Chondrocyte (in vitro differentiated cells): ENCODE results near the gene KLHDC10. TPM values are rescaled to one million over a fixed set of nuclear protein-coding genes. Genes with fewer than 3 reads are reported as not detected.

Source experiments
- DNase-seq: peaks from one replicate; pipeline ENCODE4 v3.0.0; 2021; ENCODE audit warnings: mixed read lengths, low spot score
- H3K27ac Mint-ChIP-seq: one replicate; pipeline ENCODE4 v1.8.0; 2021; ENCODE audit warnings: mild to moderate bottlenecking, moderate library complexity, mixed read lengths; ENCODE audit not compliant: unreplicated experiment
- H3K27me3 Mint-ChIP-seq: 2 replicates; pipeline ENCODE4 v1.8.0; 2021; ENCODE audit warnings: low read depth, mixed read lengths
- H3K36me3 Mint-ChIP-seq: 2 replicates; pipeline ENCODE4 v1.8.0; 2021; ENCODE audit warnings: low read depth, mixed read lengths
- H3K4me1 Mint-ChIP-seq: 2 replicates; pipeline ENCODE4 v1.8.0; 2021; ENCODE audit warnings: low read depth, mild to moderate bottlenecking, mixed read lengths
- H3K4me3 Mint-ChIP-seq: one replicate; pipeline ENCODE4 v1.8.0; 2021; ENCODE audit warnings: mild to moderate bottlenecking, moderate library complexity, mixed read lengths; ENCODE audit not compliant: unreplicated experiment
- H3K9me3 Mint-ChIP-seq: 2 replicates; pipeline ENCODE4 v1.8.0; 2021; ENCODE audit warnings: low read depth, mixed read lengths
- CTCF ChIP-seq: fragments of 200-600 bp; sonication (generic); IDR thresholded peaks from 2 replicates; pipeline ENCODE4 v1.5.0; 2021; ENCODE audit warnings: antibody characterized with exemption, mild to moderate bottlenecking, moderate library complexity
- total RNA-seq: library from RNA; stranded (reverse); gene quantifications from 3 replicates; pipeline ENCODE4 v1.2.1, GENCODE V29; 2021

KLHDC10 gene
- total RNA-seq, 1 donor from 2014 or later, result 28.0 TPM

- Mint-ChIP-seq H3K9me3 (peaks cover 5% of the 10 kb centered on the region), H3K4me1 (no peaks in the 10 kb centered on the region), H3K27ac (no peak overlapping the region), H3K36me3 (peaks cover 32% of the 10 kb centered on the region), H3K27me3 (no peaks in the 10 kb centered on the region), H3K4me3 (no peak overlapping the region)
- DNase-seq, result no peak
- TF ChIP-seq CTCF, result no peak
Observed at GRCh38 chr7:130157700-130158099, 87.4 kb downstream of the KLHDC10 start.

- no peak overlapping the region for H3K4me3 Mint-ChIP-seq
Observed at GRCh38 chr7:130160023-130160422, 89.7 kb downstream of the KLHDC10 start.

GRCh38 chr7:130160455-130160854, 90.1 kb downstream of the KLHDC10 start:
- Mint-ChIP-seq H3K27me3 (no peaks in the 10 kb centered on the region), H3K4me3 (no peak overlapping the region), H3K36me3 (peaks cover 44% of the 10 kb centered on the region), H3K4me1 (no peaks in the 10 kb centered on the region), H3K9me3 (peaks cover 5% of the 10 kb centered on the region), H3K27ac (no peak overlapping the region)
- no peak for TF ChIP-seq CTCF
- no peak for DNase-seq

More at GRCh38 chr7:130160023-130160422, 89.7 kb downstream of the KLHDC10 start:
- Mint-ChIP-seq H3K36me3 (peaks cover 43% of the 10 kb centered on the region), H3K27ac (no peak overlapping the region), H3K9me3 (peaks cover 5% of the 10 kb centered on the region), H3K4me1 (no peaks in the 10 kb centered on the region), H3K27me3 (no peaks in the 10 kb centered on the region)
- no peak for DNase-seq
- no peak for TF ChIP-seq CTCF

GRCh38 chr7:130162196-130162595, 91.9 kb downstream of the KLHDC10 start:
- Mint-ChIP-seq H3K36me3 (peaks cover 41% of the 10 kb centered on the region), H3K9me3 (peaks cover 5% of the 10 kb centered on the region), H3K4me3 (no peak overlapping the region), H3K27me3 (no peaks in the 10 kb centered on the region), H3K27ac (no peak overlapping the region), H3K4me1 (no peaks in the 10 kb centered on the region)
- TF ChIP-seq CTCF, result no peak
- DNase-seq, result no peak

GRCh38 chr7:130174237-130174959, 104.1 kb downstream of the KLHDC10 start:
- Mint-ChIP-seq H3K9me3 (no peaks in the 10 kb centered on the region), H3K27me3 (no peaks in the 10 kb centered on the region), H3K4me1 (no peaks in the 10 kb centered on the region), H3K36me3 (peaks cover 23% of the 10 kb centered on the region), H3K27ac (no peak overlapping the region), H3K4me3 (no peak overlapping the region)
- TF ChIP-seq CTCF, result no peak
- DNase-seq, result no peak
